Measurements from ENCODE around the gene GEMIN5.
"Not testable (repeated sequence)": the region's sequence is repeated elsewhere in the genome, so short reads cannot be mapped to it uniquely, and the experiment has no call there.

The GEMIN5 gene

GRCh38 chr5:154940375-154940771 is 2.4 kb upstream of the GEMIN5 start:
- no peak for DNase-seq

- not testable (repeated sequence) for DNase-seq
Measured at GRCh38 chr5:154939387-154939786, 1.4 kb upstream of the GEMIN5 start.

GRCh38 chr5:154937186-154937717 is 759 bp downstream of the GEMIN5 start:
- no peak for DNase-seq

- no peak for DNase-seq
Measured at GRCh38 chr5:154934881-154935280, 3.1 kb downstream of the GEMIN5 start.

DNA sequence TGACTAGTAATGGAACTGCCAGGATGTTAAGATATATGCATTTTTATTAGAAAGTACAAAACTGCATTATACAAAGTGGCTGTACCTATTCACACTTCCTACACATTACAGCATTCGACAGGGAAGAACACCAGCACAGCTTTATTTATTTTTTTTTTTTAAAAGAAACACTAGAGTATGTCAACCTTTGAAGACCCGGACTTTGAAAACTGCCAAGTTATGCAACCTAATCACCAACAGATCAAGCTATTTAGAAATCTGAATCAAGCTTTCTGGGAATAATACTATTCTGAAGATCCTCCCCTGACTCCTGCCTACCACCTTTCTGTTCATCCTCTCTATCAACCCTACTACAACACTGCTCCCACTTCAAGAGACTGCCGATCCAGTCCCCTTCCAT is 4.5 kb downstream of the GEMIN5 start:
- DNase-seq: no peak

DNA sequence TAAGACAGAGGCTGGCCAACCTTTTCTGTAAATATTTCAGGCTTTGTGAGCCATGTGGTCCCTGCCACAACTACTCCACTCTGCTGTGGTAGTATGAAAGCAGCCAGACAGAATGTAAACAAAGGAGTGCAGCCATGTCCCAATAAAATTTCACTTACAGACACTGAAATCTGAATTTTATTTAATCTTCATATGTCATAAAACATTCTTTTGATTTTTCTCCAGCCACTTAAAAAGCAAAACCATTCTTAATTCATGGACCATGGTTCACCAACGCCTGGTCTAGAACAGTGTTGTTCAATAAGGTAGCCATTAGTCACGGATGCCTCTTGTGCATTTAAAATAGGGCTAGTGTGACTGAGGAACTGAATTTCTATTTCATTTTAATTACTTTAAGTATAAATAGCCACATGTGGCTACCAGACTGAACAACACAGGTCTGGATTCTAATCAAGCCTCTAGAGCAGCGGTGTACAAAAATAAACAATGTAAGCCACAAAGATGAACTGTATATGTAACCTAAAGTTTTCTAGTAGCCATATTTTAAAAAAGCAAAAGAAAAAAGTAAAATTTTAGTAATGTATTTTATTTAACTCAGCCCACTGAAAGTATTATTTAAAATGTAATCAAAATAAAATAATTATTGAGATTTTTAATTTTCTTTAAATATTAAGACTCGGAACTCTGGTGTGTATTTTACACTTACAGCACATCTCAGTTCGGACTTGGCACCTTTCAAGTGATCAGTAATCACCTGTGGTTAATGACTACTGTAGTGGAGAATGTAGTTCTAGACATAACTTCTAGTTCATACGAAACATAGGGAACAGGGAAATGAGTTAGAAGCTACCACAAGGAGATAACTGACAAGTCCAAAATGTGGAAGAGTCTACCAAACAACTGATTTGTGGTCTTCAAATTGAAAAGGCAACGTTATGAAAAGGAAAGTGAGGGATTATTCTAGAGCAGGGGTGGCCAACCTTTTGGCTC is 14.3 kb downstream of the GEMIN5 start:
- no peak for DNase-seq

DNA sequence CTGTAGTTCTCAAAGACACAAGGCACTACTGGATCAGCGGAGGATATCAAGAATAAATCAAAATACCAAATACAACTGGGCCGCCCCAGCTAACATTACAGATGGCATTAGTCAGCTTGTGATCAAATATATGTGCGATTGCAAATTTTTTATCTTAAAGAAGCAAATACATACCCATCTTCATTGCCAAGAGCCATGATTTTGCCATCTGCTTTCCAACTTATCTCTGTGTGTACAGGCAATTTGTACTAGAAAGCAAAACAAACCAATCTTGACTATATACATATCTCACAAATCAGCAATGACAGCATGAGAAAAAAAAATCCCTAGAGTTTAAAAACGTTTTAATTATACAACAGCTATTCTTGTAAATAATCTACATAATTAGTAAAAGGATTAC is 20.3 kb downstream of the GEMIN5 start:
- DNase-seq: no peak

GRCh38 chr5:154916874-154917273 is 21.1 kb downstream of the GEMIN5 start:
- no peak for DNase-seq

DNA sequence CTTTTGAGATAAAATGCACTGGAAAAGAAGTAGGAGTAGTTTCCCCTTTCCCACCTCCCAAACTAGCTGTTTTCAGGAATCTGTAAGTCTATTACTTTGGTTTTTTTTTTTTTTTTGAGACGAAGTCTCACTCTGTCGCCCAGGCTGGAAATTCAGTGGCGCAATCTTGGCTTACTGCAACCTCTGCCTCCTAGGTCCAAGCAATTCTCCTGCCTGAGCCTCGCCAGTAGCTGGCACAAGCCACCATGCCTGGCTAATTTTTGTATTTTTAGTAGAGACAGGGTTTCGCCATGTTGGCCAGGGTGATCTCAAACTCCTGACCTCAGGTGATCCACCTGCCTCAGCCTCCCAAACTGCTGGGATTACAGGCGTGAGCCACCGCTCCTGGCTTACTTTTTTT is 32.4 kb downstream of the GEMIN5 start:
- not testable (repeated sequence) for DNase-seq

- DNase-seq: no peak
Measured at GRCh38 chr5:154901913-154902312, 36.1 kb downstream of the GEMIN5 start.

DNA sequence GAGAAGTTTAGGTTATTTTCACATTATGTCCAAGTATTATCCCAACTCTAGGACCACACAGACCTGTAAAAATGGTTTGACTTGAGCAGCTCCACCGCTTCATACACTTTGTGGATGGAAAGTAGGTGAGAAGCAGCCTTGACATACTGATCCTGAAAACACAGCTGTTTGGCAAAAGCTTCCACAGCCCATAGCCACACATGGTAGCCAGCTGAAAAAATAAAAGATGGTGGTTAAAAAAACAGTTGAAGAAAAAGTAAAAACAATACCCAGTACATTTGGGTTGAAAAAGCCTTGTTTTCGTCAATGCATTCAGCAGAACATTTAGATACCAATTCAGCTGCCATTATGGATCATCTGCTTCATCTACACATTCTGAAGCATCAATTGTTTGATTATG is 36.7 kb downstream of the GEMIN5 start:
- no peak for DNase-seq

GRCh38 chr5:154900066-154900465 is 37.9 kb downstream of the GEMIN5 start:
- no peak for DNase-seq

DNA sequence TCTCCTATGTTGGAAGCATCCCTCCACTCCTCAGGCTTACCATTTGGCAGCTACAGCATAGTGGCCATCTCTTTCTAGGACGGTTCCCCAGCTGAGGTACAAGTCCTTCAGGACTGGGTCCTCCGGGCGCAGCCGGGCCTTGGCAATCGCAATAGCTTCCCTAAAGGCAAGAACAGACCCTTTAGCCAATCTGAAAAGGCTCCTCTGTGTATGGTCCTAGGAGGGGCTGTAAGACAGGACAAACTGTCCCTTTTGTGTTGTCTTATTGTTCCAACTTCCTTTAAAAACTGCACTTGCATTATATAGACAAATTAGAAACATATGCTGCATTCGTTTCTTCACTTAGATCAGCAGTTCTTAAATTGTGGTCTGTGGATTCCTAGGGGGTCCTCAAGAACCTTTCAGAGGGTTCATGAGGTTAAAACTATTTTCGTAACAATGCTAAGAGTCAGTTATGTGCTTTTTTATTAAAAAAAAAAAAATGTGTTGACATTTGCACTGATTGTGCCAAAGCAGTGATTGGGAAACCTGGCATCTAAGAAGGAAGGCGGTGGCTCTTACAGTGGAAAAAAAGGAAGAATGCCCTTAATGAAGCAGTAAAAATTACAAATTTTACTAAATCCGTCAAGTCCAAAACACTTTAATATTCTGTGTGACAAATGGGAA is 38.7 kb downstream of the GEMIN5 start:
- no peak for DNase-seq

- no peak for DNase-seq
Measured at GRCh38 chr5:154898210-154898609, 39.8 kb downstream of the GEMIN5 start.

GRCh38 chr5:154896562-154897165 is 41.3 kb downstream of the GEMIN5 start:
- DNase-seq: no peak

GRCh38 chr5:154895606-154896561 is 42.1 kb downstream of the GEMIN5 start:
- DNase-seq: no peak

- no peak for DNase-seq
Measured at GRCh38 chr5:154893381-154893780, 44.6 kb downstream of the GEMIN5 start.

- DNase-seq: no peak
Measured at GRCh38 chr5:154892369-154892771, 45.6 kb downstream of the GEMIN5 start.

DNA sequence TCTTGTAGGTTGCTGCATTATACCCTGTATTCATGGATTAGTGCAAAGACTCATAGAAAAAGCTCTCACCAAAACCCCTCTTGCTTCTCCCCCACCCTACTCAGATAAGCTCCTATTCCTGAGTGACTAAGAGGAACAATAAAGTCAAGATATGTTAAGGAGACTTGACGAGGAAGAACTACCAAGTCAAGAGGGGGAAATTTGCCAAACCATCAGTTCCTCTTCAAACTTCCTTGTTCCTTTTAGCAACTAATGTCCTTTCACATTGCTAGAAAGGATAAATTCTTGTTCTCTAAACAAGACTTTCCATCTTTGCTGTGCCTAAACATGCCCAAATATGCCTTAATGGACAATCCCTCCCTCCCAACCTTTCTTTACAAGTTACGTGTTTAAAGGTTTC is 52.6 kb downstream of the GEMIN5 start:
- DNase-seq: no peak

DNA sequence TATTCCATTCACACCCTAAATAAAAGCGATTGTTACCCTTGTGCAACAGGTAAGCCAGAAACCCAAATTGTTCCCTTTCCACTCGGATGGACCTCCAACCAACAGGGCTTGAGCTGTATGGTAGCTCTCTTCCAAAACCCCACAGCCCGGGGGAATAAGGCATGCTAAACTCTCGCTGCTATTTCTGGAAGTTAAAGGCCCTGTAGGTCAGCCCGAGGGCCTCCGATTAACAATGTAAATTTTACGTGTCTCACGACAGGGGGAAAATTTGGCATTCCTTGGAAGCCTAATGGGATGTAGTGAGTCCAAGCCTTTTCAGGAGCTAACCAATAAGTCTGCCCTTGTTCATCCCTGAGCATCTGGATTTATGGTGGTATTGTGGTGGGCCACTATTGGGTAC is 53.6 kb downstream of the GEMIN5 start:
- DNase-seq: no peak

GRCh38 chr5:154881986-154882385 is 56.0 kb downstream of the GEMIN5 start:
- no peak for DNase-seq

- no peak for DNase-seq
Measured at GRCh38 chr5:154878642-154879335, 59.2 kb downstream of the GEMIN5 start.
